ENCODE results near the gene WNT7B.

The WNT7B gene

GRCh38 chr22:45919504-45920286, 57.3 kb downstream of the WNT7B start:
- no peaks in the 10 kb centered on the region for H3K9me3 ChIP-seq
- H3K36me3 ChIP-seq: no peaks in the 10 kb centered on the region
- no peak overlapping the region for H3K4me3 ChIP-seq
- TF ChIP-seq CTCF (IDR thresholded peaks at IDR 0.05): no peak
- no peak overlapping the region for H3K27ac ChIP-seq
- no peak for DNase-seq
- H3K27me3 ChIP-seq: peaks cover 0 to 70% of the 10 kb centered on the region in 2 donors
- H3K4me1 ChIP-seq: peaks cover 0 to 8% (median 0%) of the 10 kb centered on the region in 4 donors
- intact Hi-C loops (cut with DNase I; ENCODE audit: low total_unique reads): no loop called here

GRCh38 chr22:45918459-45919370, 58.2 kb downstream of the WNT7B start:
- Histone ChIP-seq H3K4me1 (peaks cover 0 to 8% (median 0%) of the 10 kb centered on the region in 4 donors), H3K27ac (no peak overlapping the region), H3K4me3 (no peak overlapping the region), H3K36me3 (no peaks in the 10 kb centered on the region), H3K27me3 (peaks cover 0 to 72% of the 10 kb centered on the region in 2 donors), H3K9me3 (peaks cover 0 to 5% (median 0%) of the 10 kb centered on the region in 3 donors)
- intact Hi-C loops (cut with DNase I; ENCODE audit: low total_unique reads): no loop called here
- no peak for TF ChIP-seq CTCF (IDR thresholded peaks at IDR 0.05)
- no peak for DNase-seq

GRCh38 chr22:45917700-45918458, 59.1 kb downstream of the WNT7B start:
- Histone ChIP-seq H3K4me3 (no peak overlapping the region), H3K27ac (no peak overlapping the region), H3K27me3 (peaks cover 0 to 76% of the 10 kb centered on the region in 2 donors), H3K36me3 (no peaks in the 10 kb centered on the region), H3K4me1 (peaks cover 0 to 8% (median 0%) of the 10 kb centered on the region in 4 donors), H3K9me3 (peaks cover 0 to 5% (median 0%) of the 10 kb centered on the region in 3 donors)
- DNase-seq: no peak
- intact Hi-C loops (cut with DNase I; ENCODE audit: low total_unique reads): no loop called here
- no peak for TF ChIP-seq CTCF (IDR thresholded peaks at IDR 0.05)

GRCh38 chr22:45917146-45917545, 59.8 kb downstream of the WNT7B start:
- peaks cover 0 to 5% (median 0%) of the 10 kb centered on the region in 3 donors for H3K9me3 ChIP-seq
- no peaks in the 10 kb centered on the region for H3K36me3 ChIP-seq
- TF ChIP-seq CTCF (IDR thresholded peaks at IDR 0.05): no peak
- peaks cover 0 to 74% of the 10 kb centered on the region in 2 donors for H3K27me3 ChIP-seq
- intact Hi-C loops (cut with DNase I; ENCODE audit: low total_unique reads): no loop called here
- no peak for DNase-seq
- H3K4me3 ChIP-seq: no peak overlapping the region
- H3K4me1 ChIP-seq: peaks cover 0 to 13% (median 5%) of the 10 kb centered on the region in 4 donors
- H3K27ac ChIP-seq: no peak overlapping the region

GRCh38 chr22:45916515-45916914, 60.4 kb downstream of the WNT7B start:
- DNase-seq: no peak
- peaks cover 0 to 20% (median 11%) of the 10 kb centered on the region in 4 donors for H3K4me1 ChIP-seq
- peaks cover 0 to 5% (median 0%) of the 10 kb centered on the region in 3 donors for H3K9me3 ChIP-seq
- H3K4me3 ChIP-seq: no peak overlapping the region
- H3K27me3 ChIP-seq: peaks cover 0 to 75% of the 10 kb centered on the region in 2 donors
- TF ChIP-seq CTCF (IDR thresholded peaks at IDR 0.05): no peak
- no peaks in the 10 kb centered on the region for H3K36me3 ChIP-seq
- intact Hi-C loops (cut with DNase I; ENCODE audit: low total_unique reads): no loop called here
- no peak overlapping the region for H3K27ac ChIP-seq

Data from tibial artery (tissue), 4 donors.